A549 (cell line): ENCODE results near the gene CPLX1. TPM values are rescaled to one million over a fixed set of nuclear protein-coding genes. Genes with fewer than 3 reads are reported as not detected.
A peak's percentile ranks its signal among the peaks of the same experiment; 100 is the strongest.

Source experiments
- ATAC-seq, 2 experiments: fragments of 200-7000 bp in 1 of 2; fragments of >200 bp in 1 of 2; cut with Nextera tagmentation in 1 of 2; cut with Tn5 transposase in 1 of 2; 3 replicates each; pipeline versions ENCODE4 v1.8.0 to v1.9.1; 2018 to 2020; ENCODE audit warnings: mild to moderate bottlenecking in 1 of 2, moderate library complexity in 1 of 2
- CTCF ChIA-PET: fragments of 300-600 bp; sonication (Branson Sonifier 250); formaldehyde crosslinking; extraction: SDS; loops from one replicate; lab custom pipeline; 2021; ENCODE audit warnings: antibody characterized with exemption, inconsistent platforms; lab: Yijun Ruan, JAX
- POLR2A ChIA-PET: fragments of 350-600 bp; formaldehyde crosslinking; extraction: SDS; loops from one replicate; lab custom pipeline; 2021; ENCODE audit warnings: antibody characterized with exemption, inconsistent platforms; lab: Yijun Ruan, JAX
- DNase-seq, 2 experiments: peaks; one replicate each; pipeline versions ENCODE4 v3.0.0 to v3.0.0-alpha.2; 2011 to 2016; ENCODE audit warnings: low read depth in 1 of 2, low spot score in 1 of 2
- FAIRE-seq: peaks from 2 replicates; lab custom pipeline; 2011; peaks lifted over from hg19 to GRCh38; lab: Jason Lieb, UNC
- H3K27ac ChIP-seq, 2 experiments: fragments of >200 bp; sonication (Bioruptor Twin); formaldehyde crosslinking; 3 replicates each; pipeline ENCODE4 v1.5.1; 2016 to 2017
- H3K4me1 ChIP-seq: fragments of >200 bp; sonication (Bioruptor Twin); formaldehyde crosslinking; 3 replicates; pipeline ENCODE4 v1.6.1; 2016
- H3K4me2 ChIP-seq: fragments of >200 bp; sonication (Bioruptor Twin); formaldehyde crosslinking; 3 replicates; pipeline ENCODE4 v1.6.1; 2016
- H3K4me3 ChIP-seq: fragments of >200 bp; sonication (Bioruptor Twin); formaldehyde crosslinking; 3 replicates; pipeline ENCODE4 v1.5.1; 2016
- H3K9me3 ChIP-seq: fragments of >200 bp; sonication (Bioruptor Twin); formaldehyde crosslinking; 3 replicates; pipeline ENCODE4 v1.6.1; 2016
- ATOH8 ChIP-seq: fragments of 250-450 bp; sonication (Bioruptor Pico); IDR thresholded peaks from 2 replicates; pipeline ENCODE4 v1.5.0; 2020; ENCODE audit warnings: low read depth, mild to moderate bottlenecking, moderate library complexity
- BHLHE40 ChIP-seq: IDR thresholded peaks from 2 replicates; pipeline ENCODE4 v1.6.1; 2012; ENCODE audit warnings: low read depth, low read length, inconsistent platforms
- CBX2 ChIP-seq: fragments of 200-600 bp; sonication (generic); IDR thresholded peaks from 2 replicates; pipeline ENCODE4 v1.6.1; 2016; ENCODE audit warnings: low read depth, mild to moderate bottlenecking, borderline replicate concordance
- CBX8 ChIP-seq: fragments of 200-600 bp; sonication (generic); IDR thresholded peaks from 2 replicates; pipeline ENCODE4 v1.6.1; 2016
- E2F6 ChIP-seq: IDR thresholded peaks from 2 replicates; pipeline ENCODE4 v1.6.1; 2012; ENCODE audit warnings: low read depth, borderline replicate concordance
- EHF ChIP-seq: fragments of 250-450 bp; sonication (Bioruptor Pico); IDR thresholded peaks from 2 replicates; pipeline ENCODE4 v1.5.0; 2020; ENCODE audit warnings: mild to moderate bottlenecking
- EHMT2 ChIP-seq: fragments of 200-600 bp; sonication (generic); IDR thresholded peaks from 2 replicates; pipeline ENCODE4 v1.6.1; 2016; ENCODE audit warnings: antibody characterized with exemption, low read depth, mild to moderate bottlenecking, moderate library complexity
- FOXS1 ChIP-seq: fragments of 250-450 bp; sonication (Bioruptor Pico); IDR thresholded peaks from 2 replicates; pipeline ENCODE4 v1.5.0; 2020; ENCODE audit warnings: mild to moderate bottlenecking, moderate library complexity
- GATA3 ChIP-seq: IDR thresholded peaks from 2 replicates; pipeline ENCODE4 v1.6.1; 2012; ENCODE audit warnings: borderline replicate concordance
- HOXA7 ChIP-seq: fragments of 250-450 bp; sonication (Bioruptor Pico); IDR thresholded peaks from 2 replicates; pipeline ENCODE4 v1.5.0; 2020; ENCODE audit warnings: mild to moderate bottlenecking, moderate library complexity
- HOXB5 ChIP-seq: fragments of 250-450 bp; sonication (Bioruptor Pico); IDR thresholded peaks from 2 replicates; pipeline ENCODE4 v1.5.0; 2020; ENCODE audit warnings: mild to moderate bottlenecking, moderate library complexity
- JUN ChIP-seq, 2 experiments: fragments of >200 bp; sonication (Bioruptor Twin); formaldehyde crosslinking; IDR thresholded peaks; 2 replicates in 1 of 2; 3 replicates in 1 of 2; pipeline ENCODE4 v1.6.1; 2016 to 2017
- JUNB ChIP-seq: fragments of >200 bp; sonication (Bioruptor Twin); formaldehyde crosslinking; IDR thresholded peaks from 2 replicates; pipeline ENCODE4 v1.6.1; 2016
- NFE2L2 ChIP-seq: fragments of 150-350 bp; conservative IDR thresholded peaks from 2 replicates; pipeline ENCODE4 v1.6.1; 2014; ENCODE audit warnings: low read length
- NR3C1 ChIP-seq: fragments of >200 bp; sonication (Bioruptor Twin); formaldehyde crosslinking; IDR thresholded peaks from 3 replicates; pipeline ENCODE4 v1.6.1; 2017
- PHF8 ChIP-seq: fragments of 200-600 bp; sonication (generic); IDR thresholded peaks from 2 replicates; pipeline ENCODE4 v1.6.1; 2016; ENCODE audit warnings: low read depth, mild to moderate bottlenecking, antibody characterized with exemption, moderate library complexity, borderline replicate concordance
- POLR2AphosphoS2 ChIP-seq: conservative IDR thresholded peaks from 2 replicates; pipeline ENCODE4 v1.6.1; 2012; ENCODE audit warnings: low read length, improper control_type of control experiment, inconsistent platforms
- RAD21 ChIP-seq, 2 experiments: fragments of >200 bp in 1 of 2; sonication (Bioruptor Twin) in 1 of 2; formaldehyde crosslinking in 1 of 2; IDR thresholded peaks in 1 of 2; conservative IDR thresholded peaks in 1 of 2; 2 replicates in 1 of 2; 3 replicates in 1 of 2; pipeline ENCODE4 v1.6.1; 2012 to 2018; ENCODE audit warnings: inconsistent platforms in 1 of 2
- RCOR1 ChIP-seq: fragments of 150-350 bp; IDR thresholded peaks from 2 replicates; pipeline ENCODE4 v1.6.1; 2014; ENCODE audit warnings: antibody characterized with exemption, low read length, low read depth
- REST ChIP-seq: fragments of 200-600 bp; sonication (generic); IDR thresholded peaks from 2 replicates; pipeline ENCODE4 v1.6.1; 2016; ENCODE audit warnings: antibody characterized with exemption, mild to moderate bottlenecking, moderate library complexity
- TP53 ChIP-seq: fragments of 250-450 bp; sonication (Bioruptor Pico); IDR thresholded peaks from 2 replicates; pipeline ENCODE4 v1.5.0; 2021; ENCODE audit warnings: mild to moderate bottlenecking, moderate library complexity
- ZFP36 ChIP-seq: fragments of 450-650 bp; IDR thresholded peaks from 2 replicates; pipeline ENCODE4 v1.6.1; 2014; ENCODE audit warnings: borderline replicate concordance; ENCODE audit not compliant: partially characterized antibody
- WGBS: methylation state at CpG from one replicate; pipeline ENCODE4 v1.1.6; 2017; ENCODE audit errors: missing lambda C conversion rate; 5-methylcytosine and 5-hydroxymethylcytosine counted together
- polyA plus RNA-seq, 4 experiments: library from polyadenylated mRNA; depleted of rRNA in 3 of 4; stranded (reverse); fragments of >200 nt; fragmentation: RNase III in 1 of 4; extraction: RNeasy Plus Mini Kit Qiagen cat#74134 plus additional on column Dnase treatment in 1 of 4; gene quantifications; 2 replicates in 3 of 4; 3 replicates in 1 of 4; pipeline ENCODE4 v1.2.3, GENCODE V29; 2011 to 2017

The CPLX1 gene
- polyA plus RNA-seq, 2 of the 4 experiments (the other 2 are of a cell fraction), result 0.19 to 0.57 TPM

GRCh38 chr4:763191-763810 lies 62.6 kb downstream of the CPLX1 start:
- no peaks in the 10 kb centered on the region for H3K9me3 ChIP-seq
- TF ChIP-seq JUN (IDR thresholded peaks at IDR 0.05) (no peak), GATA3 (no peak), ZFP36 (no peak), E2F6 (no peak), FOXS1 (CRISPR knock-in tag) (no peak), NR3C1 (no peak), CBX2 (no peak), PHF8 (no peak), HOXA7 (CRISPR knock-in tag) (no peak), CBX8 (no peak), POLR2AphosphoS2 (no peak)
- FAIRE-seq (no peak), ATAC-seq (no peak), DNase-seq (no peak)
- 90% methylated on average over 22 of the region's 23 CpGs for WGBS
- H3K4me3 ChIP-seq, result no peak overlapping the region
- ChIA-PET POLR2A (no interaction called here), CTCF (no interaction called here)
- H3K4me1 ChIP-seq, result peaks cover 6% of the 10 kb centered on the region; the same call in 1 of the 3 replicates
- no peak overlapping the region for H3K27ac ChIP-seq
- no peak overlapping the region for H3K4me2 ChIP-seq

GRCh38 chr4:762211-763190 lies 63.4 kb downstream of the CPLX1 start:
- Histone ChIP-seq H3K4me2 (no peak overlapping the region), H3K4me3 (no peak overlapping the region), H3K4me1 (peaks cover 6% of the 10 kb centered on the region; the same call in 1 of the 3 replicates), H3K27ac (no peak overlapping the region), H3K9me3 (no peaks in the 10 kb centered on the region)
- POLR2A ChIA-PET, result no interaction called here
- 88% methylated on average over 23 of the region's 24 CpGs for WGBS
- DNase-seq (peak in 1 of 2 experiments; percentile 20), ATAC-seq (peak; percentile 65 to 66; a peak in 5 of 6 replicates), FAIRE-seq (no peak)
- CTCF ChIA-PET, result no interaction called here
- no peak for TF ChIP-seq RAD21 (conservative IDR thresholded peaks at IDR 0.05 in 1 of 2, IDR thresholded peaks at IDR 0.05 in 1 of 2)
- TF ChIP-seq RCOR1, result no peak
- no peak for TF ChIP-seq EHMT2
- TF ChIP-seq HOXB5 (CRISPR knock-in tag), result no peak
- no peak for TF ChIP-seq TP53 (CRISPR knock-in tag)
- no peak for TF ChIP-seq CBX2
- no peak for TF ChIP-seq FOXS1 (CRISPR knock-in tag)

GRCh38 chr4:761739-762138 lies 64.2 kb downstream of the CPLX1 start:
- Histone ChIP-seq H3K4me3 (no peak overlapping the region), H3K4me2 (no peak overlapping the region), H3K9me3 (no peaks in the 10 kb centered on the region), H3K4me1 (peaks cover 6% of the 10 kb centered on the region; the same call in 1 of the 3 replicates), H3K27ac (no peak overlapping the region)
- FAIRE-seq, result no peak
- CTCF ChIA-PET, result no interaction called here
- no peak for DNase-seq
- 94% methylated on average over 14 of the region's 14 CpGs for WGBS
- no peak for ATAC-seq
- TF ChIP-seq ATOH8 (CRISPR knock-in tag) (no peak), EHMT2 (no peak), NFE2L2 (no peak), CBX2 (no peak), NR3C1 (no peak), BHLHE40 (no peak), EHF (no peak), CBX8 (no peak), JUNB (no peak), RCOR1 (no peak), E2F6 (no peak), REST (no peak), GATA3 (no peak), JUN (IDR thresholded peaks at IDR 0.05) (no peak)
- POLR2A ChIA-PET, result no interaction called here
